ENCODE data around the gene ANLN. TPM values are rescaled to one million over a fixed set of nuclear protein-coding genes. Genes with fewer than 3 reads are reported as not detected.

The ANLN gene
- total RNA-seq, 1 donor from 2014 or later, result 85.5 TPM

DNA sequence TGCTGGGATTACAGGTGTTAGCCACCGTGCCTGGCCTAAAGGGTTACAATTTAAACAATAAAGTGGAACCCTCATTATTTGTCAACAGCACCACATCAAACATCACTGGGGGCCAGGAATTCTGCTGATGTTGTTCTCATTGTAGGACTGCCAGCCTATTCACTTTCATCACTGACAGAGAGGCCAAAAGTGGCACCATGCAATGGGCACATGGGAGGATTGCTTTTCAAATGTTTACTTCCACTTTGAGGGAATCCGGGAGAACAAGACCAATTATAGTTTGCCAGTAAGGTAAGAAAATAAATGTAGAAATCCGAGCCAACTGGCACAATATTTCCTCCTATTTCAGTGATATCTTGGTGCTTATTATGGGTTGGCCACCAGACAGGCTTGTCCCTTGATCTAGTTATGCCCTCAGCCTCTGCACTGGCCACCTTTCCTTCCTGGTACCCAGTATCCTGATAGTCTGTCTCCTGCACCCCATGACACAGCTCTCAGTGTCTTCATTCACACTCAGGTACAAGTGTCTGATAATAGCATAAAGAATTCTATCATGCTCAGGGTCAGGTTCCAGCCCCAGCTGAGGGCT, 82.6 kb downstream of the ANLN start:
- Mint-ChIP-seq H3K27ac (ENCODE audit: unreplicated experiment) (no peak overlapping the region), H3K4me3 (no peak overlapping the region), H3K27me3 (ENCODE audit: low read depth) (no peaks in the 10 kb centered on the region), H3K4me1 (no peaks in the 10 kb centered on the region), H3K36me3 (ENCODE audit: low read depth) (no peaks in the 10 kb centered on the region), H3K9me3 (peaks cover 4% of the 10 kb centered on the region)
- no peak for DNase-seq (ENCODE audit: low read depth, low spot score)
- TF ChIP-seq, protein P1, sequence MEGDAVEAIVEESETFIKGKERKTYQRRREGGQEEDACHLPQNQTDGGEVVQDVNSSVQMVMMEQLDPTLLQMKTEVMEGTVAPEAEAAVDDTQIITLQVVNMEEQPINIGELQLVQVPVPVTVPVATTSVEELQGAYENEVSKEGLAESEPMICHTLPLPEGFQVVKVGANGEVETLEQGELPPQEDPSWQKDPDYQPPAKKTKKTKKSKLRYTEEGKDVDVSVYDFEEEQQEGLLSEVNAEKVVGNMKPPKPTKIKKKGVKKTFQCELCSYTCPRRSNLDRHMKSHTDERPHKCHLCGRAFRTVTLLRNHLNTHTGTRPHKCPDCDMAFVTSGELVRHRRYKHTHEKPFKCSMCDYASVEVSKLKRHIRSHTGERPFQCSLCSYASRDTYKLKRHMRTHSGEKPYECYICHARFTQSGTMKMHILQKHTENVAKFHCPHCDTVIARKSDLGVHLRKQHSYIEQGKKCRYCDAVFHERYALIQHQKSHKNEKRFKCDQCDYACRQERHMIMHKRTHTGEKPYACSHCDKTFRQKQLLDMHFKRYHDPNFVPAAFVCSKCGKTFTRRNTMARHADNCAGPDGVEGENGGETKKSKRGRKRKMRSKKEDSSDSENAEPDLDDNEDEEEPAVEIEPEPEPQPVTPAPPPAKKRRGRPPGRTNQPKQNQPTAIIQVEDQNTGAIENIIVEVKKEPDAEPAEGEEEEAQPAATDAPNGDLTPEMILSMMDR (conservative IDR thresholded peaks at IDR 0.05), result no peak

DNA sequence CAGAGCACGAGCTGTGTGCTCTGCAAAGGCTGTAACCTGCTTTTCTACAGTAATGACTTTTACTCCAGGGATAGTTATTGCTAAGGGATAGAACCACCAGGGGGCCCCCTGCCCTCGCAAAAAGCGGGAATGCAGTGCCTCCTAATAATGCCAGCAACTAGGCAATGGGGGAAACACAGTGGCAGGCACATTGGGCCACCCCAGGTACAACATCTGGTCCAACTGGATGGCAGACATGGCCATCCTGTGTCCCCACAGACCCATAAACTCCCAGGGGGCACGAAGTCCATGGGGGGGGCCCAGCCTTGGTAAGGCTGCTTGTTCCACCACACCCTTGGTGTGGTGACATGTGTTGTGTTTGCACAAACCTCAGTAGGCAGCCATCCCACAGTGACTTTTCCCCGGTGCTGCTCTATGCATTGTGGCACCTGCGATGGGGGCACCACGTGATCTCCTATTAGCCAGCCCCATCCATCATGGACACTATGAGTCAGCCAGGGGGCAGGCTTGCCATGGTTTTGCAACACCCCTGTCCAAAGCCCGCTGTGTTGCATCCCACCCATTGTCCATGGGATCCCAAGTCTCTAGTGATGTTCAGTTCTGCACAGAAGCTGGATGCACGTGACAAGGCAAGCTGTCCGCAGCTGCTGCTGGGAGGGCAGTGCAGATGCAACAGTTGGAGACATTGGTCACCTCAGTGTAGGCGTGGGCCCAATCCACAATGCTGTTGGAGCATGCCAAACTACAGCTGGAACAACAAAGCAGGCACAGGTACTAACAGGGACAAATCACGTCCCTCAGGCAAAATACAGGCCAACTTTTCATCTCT, 84.0 kb downstream of the ANLN start:
- TF ChIP-seq, protein P1 (conservative IDR thresholded peaks at IDR 0.05), result peak; percentile 69
- H3K27ac Mint-ChIP-seq (ENCODE audit: unreplicated experiment), result no peak overlapping the region
- no peaks in the 10 kb centered on the region for H3K4me1 Mint-ChIP-seq
- H3K27me3 Mint-ChIP-seq (ENCODE audit: low read depth), result no peaks in the 10 kb centered on the region
- no peaks in the 10 kb centered on the region for H3K9me3 Mint-ChIP-seq
- DNase-seq (ENCODE audit: low read depth, low spot score), result peak; percentile 63
- H3K4me3 Mint-ChIP-seq, result no peak overlapping the region
- no peaks in the 10 kb centered on the region for H3K36me3 Mint-ChIP-seq (ENCODE audit: low read depth)

DNA sequence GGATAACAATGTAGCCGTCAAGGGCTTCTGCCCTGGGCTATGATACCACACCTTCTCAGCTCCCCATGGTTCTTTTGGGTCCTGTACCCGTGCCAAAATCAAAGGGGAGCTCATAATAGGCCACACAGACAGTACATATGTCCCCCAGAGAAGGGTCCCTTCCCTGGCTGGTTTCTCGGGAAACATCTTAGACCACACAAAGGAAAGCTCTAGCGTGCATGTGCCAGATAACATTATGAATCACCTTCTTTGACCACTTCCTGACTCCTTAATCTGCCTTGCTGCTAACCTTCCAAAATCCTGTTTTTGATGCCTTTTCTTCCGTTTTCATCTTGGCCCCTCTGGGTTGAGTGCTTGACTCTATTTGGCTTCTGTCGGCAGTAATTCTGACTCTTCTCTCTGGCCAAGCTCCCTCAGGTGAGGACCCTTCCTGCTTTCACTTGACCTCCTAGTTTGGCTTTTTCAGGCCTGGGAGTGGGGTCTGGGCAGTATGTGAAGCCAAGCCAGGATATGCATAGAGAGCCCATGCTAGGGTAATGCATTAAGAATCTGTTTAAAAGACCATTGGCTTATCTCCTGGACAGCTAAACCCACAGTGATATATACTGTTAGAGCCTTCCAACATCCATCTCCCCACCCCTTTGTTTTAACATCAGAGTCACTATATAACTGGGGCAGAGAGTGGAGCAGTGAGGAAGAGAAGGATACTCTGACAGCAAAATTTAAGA, 84.8 kb downstream of the ANLN start:
- TF ChIP-seq, protein P1 (conservative IDR thresholded peaks at IDR 0.05), result no peak
- no peak overlapping the region for H3K27ac Mint-ChIP-seq (ENCODE audit: unreplicated experiment)
- H3K4me3 Mint-ChIP-seq, result no peak overlapping the region
- no peak for DNase-seq (ENCODE audit: low read depth, low spot score)
- no peaks in the 10 kb centered on the region for H3K36me3 Mint-ChIP-seq (ENCODE audit: low read depth)
- no peaks in the 10 kb centered on the region for H3K27me3 Mint-ChIP-seq (ENCODE audit: low read depth)
- no peaks in the 10 kb centered on the region for H3K4me1 Mint-ChIP-seq
- H3K9me3 Mint-ChIP-seq, result peaks cover 8% of the 10 kb centered on the region

DNA sequence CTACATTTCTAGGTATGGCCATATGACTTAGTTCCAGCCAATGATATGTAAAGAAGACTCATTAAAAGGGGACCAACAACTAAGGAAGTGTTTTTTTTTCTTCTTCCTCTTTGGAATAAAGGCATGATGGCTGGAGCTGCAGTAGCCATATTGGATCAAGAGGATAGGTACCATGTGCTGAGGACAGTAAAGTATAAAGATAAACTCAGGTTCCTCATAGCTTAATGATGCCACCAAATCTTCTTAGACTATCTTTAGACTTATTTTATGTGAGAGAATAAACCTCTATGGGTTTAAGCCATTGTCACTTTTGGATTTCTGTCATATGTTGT, 85.3 kb downstream of the ANLN start:
- TF ChIP-seq, protein P1 (conservative IDR thresholded peaks at IDR 0.05), result no peak
- peaks cover 10% of the 10 kb centered on the region for H3K9me3 Mint-ChIP-seq
- no peaks in the 10 kb centered on the region for H3K27me3 Mint-ChIP-seq (ENCODE audit: low read depth)
- no peaks in the 10 kb centered on the region for H3K4me1 Mint-ChIP-seq
- no peaks in the 10 kb centered on the region for H3K36me3 Mint-ChIP-seq (ENCODE audit: low read depth)
- DNase-seq (ENCODE audit: low read depth, low spot score), result no peak
- H3K27ac Mint-ChIP-seq (ENCODE audit: unreplicated experiment), result no peak overlapping the region
- no peak overlapping the region for H3K4me3 Mint-ChIP-seq

DNA sequence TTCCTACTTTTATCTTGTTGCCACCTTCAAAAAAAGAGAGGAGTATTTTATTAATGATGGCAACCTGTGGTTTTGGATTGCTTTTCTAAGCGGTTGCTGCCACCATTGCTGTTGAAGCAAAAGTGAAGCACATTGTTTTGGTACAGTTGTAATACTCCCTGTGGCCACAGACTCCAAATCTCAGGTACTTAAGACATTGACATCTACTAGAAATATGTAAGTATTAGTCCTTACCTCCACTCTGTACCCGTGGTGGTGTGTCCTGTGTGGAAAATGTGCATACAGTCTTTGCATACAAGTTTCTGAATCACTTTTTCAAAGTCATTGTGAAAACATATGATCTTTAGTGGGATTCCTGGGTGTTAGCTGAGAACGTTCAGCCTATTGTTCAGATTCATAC, 85.7 kb downstream of the ANLN start:
- H3K4me1 Mint-ChIP-seq, result no peaks in the 10 kb centered on the region
- H3K4me3 Mint-ChIP-seq, result no peak overlapping the region
- H3K36me3 Mint-ChIP-seq (ENCODE audit: low read depth), result no peaks in the 10 kb centered on the region
- TF ChIP-seq, protein P1 (conservative IDR thresholded peaks at IDR 0.05), result no peak
- DNase-seq (ENCODE audit: low read depth, low spot score), result no peak
- H3K9me3 Mint-ChIP-seq, result peaks cover 10% of the 10 kb centered on the region
- H3K27ac Mint-ChIP-seq (ENCODE audit: unreplicated experiment), result no peak overlapping the region
- no peaks in the 10 kb centered on the region for H3K27me3 Mint-ChIP-seq (ENCODE audit: low read depth)

Measured in neural crest cell (in vitro differentiated cells).